H1 (cell line): Measurements from ENCODE around the gene MCM7. TPM values are rescaled to one million over a fixed set of nuclear protein-coding genes. Genes with fewer than 3 reads are reported as not detected.

ENCODE experiments used
- CBX5 ChIP-seq: fragments of 300-800, 300-1000 bp; sonication (generic); IDR thresholded peaks from 2 replicates; pipeline ENCODE4 v1.7.1; 2016; ENCODE audit warnings: antibody characterized with exemption, low read length, low read depth
- FOSL1 ChIP-seq: IDR thresholded peaks from 2 replicates; pipeline ENCODE4 v1.6.1; 2011; ENCODE audit warnings: mild to moderate bottlenecking, low read depth, low read length, moderate library complexity; ENCODE audit not compliant: insufficient read depth
- MAFK ChIP-seq: IDR thresholded peaks from 2 replicates; pipeline ENCODE4 v1.6.1; 2012; ENCODE audit warnings: low read depth, mild to moderate bottlenecking, improper control_type of control experiment, low read length
- NRF1 ChIP-seq: IDR thresholded peaks from 2 replicates; pipeline ENCODE4 v1.6.1; 2011; ENCODE audit warnings: mild to moderate bottlenecking, low read depth, low read length, improper control_type of control experiment
- PHF8 ChIP-seq: fragments of 200-600 bp; sonication (generic); conservative IDR thresholded peaks from 2 replicates; pipeline ENCODE4 v1.7.1; 2012; ENCODE audit warnings: low read depth, mild to moderate bottlenecking, inconsistent platforms, low read length, moderate library complexity
- SIN3A ChIP-seq, 2 experiments: IDR thresholded peaks in 1 of 2; conservative IDR thresholded peaks in 1 of 2; 2 replicates each; pipeline ENCODE4 v1.6.1; 2011 to 2012; ENCODE audit warnings: low read length in 2 of 2, improper control_type of control experiment in 1 of 2, low read depth in 1 of 2, mild to moderate bottlenecking in 1 of 2
- TAF7 ChIP-seq: optimal IDR thresholded peaks from 2 replicates; pipeline ENCODE3; 2011; ENCODE audit warnings: low read depth, mild to moderate bottlenecking, inconsistent platforms, low read length, moderate library complexity, borderline replicate concordance
- ZNF274 ChIP-seq: IDR thresholded peaks from 2 replicates; pipeline ENCODE4 v1.7.0; 2012; ENCODE audit warnings: low read length, borderline replicate concordance; ENCODE audit errors: extremely low read depth
- polyA plus RNA-seq, 7 experiments: library from polyadenylated mRNA; depleted of rRNA in 3 of 7; stranded (reverse) in 5 of 7; unstranded in 2 of 7; fragments of >200 nt in 5 of 7; fragments of 200-250 nt in 2 of 7; gene quantifications; 1 replicate in 5 of 7; 2 replicates in 1 of 7; 4 replicates in 1 of 7; pipeline versions ENCODE4 v1.2.1 to v1.2.3, GENCODE V29; 2011 to 2013; ENCODE audit warnings: missing spikeins in 2 of 7, mixed read lengths in 2 of 7
- total RNA-seq: library from RNA; stranded (reverse); fragmentation: NEBNext Ultra II Directional; extraction: Animal tissue kit (Norgen Biotek cat#: 25700); gene quantifications from 2 replicates; pipeline ENCODE4 v1.2.1, GENCODE V29; 2021
- TF ChIP-seq, protein P1 (sequence below): fragments of 300-600 bp; sonication (generic); IDR thresholded peaks from 2 replicates; pipeline ENCODE4 v1.7.1; 2012; ENCODE audit warnings: low read length, moderate library complexity, mild to moderate bottlenecking, inconsistent platforms; ENCODE audit not compliant: insufficient replicate concordance

Gene MCM7
- total and polyA plus RNA-seq, 2 of the 8 experiments (the other 6 are each of a cell fraction or from before 2014, with no cell fraction given): 313 to 344 TPM

DNA sequence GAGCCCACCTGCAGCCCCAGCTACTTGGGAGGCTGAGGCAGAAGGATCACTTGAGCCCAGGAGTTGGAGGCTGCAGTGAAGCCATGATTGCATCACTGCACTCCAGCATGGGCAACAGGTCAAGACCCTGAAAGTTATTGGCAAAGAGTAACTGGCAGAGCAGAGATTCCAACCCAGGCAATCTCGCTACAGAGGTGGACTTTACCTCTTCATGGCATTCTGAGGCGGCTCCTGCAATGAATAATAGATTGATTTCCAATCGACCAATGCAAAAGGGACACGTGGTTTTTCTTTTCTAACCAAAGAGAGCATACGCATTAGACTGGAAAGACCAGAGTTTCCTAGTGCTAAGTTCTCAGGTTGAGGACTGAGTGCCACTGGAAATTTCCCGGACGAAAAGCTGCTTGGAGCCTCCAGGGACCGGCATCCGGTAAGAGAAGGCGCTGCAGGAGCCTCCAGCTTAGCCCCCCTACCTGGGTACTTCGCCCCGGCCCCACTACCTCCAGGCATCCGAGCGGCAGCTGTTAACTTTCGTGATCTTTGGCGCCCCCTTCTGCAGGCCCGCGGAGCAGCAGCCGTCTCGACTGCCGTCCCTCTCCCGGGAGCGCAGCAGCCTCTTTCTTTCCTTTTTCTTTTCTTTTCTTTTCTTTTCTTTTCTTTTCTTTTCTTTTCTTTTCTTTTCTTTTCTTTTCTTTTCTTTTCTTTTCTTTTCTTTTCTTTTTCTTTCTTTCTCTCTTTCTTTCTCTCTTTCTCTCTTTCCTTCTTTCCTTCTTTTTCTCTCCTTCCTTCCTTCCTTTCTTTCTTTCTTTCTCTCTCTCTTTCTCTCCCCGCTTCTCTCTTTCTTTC is 29.6 kb upstream of the MCM7 start (continued):
- TF ChIP-seq, protein P1, sequence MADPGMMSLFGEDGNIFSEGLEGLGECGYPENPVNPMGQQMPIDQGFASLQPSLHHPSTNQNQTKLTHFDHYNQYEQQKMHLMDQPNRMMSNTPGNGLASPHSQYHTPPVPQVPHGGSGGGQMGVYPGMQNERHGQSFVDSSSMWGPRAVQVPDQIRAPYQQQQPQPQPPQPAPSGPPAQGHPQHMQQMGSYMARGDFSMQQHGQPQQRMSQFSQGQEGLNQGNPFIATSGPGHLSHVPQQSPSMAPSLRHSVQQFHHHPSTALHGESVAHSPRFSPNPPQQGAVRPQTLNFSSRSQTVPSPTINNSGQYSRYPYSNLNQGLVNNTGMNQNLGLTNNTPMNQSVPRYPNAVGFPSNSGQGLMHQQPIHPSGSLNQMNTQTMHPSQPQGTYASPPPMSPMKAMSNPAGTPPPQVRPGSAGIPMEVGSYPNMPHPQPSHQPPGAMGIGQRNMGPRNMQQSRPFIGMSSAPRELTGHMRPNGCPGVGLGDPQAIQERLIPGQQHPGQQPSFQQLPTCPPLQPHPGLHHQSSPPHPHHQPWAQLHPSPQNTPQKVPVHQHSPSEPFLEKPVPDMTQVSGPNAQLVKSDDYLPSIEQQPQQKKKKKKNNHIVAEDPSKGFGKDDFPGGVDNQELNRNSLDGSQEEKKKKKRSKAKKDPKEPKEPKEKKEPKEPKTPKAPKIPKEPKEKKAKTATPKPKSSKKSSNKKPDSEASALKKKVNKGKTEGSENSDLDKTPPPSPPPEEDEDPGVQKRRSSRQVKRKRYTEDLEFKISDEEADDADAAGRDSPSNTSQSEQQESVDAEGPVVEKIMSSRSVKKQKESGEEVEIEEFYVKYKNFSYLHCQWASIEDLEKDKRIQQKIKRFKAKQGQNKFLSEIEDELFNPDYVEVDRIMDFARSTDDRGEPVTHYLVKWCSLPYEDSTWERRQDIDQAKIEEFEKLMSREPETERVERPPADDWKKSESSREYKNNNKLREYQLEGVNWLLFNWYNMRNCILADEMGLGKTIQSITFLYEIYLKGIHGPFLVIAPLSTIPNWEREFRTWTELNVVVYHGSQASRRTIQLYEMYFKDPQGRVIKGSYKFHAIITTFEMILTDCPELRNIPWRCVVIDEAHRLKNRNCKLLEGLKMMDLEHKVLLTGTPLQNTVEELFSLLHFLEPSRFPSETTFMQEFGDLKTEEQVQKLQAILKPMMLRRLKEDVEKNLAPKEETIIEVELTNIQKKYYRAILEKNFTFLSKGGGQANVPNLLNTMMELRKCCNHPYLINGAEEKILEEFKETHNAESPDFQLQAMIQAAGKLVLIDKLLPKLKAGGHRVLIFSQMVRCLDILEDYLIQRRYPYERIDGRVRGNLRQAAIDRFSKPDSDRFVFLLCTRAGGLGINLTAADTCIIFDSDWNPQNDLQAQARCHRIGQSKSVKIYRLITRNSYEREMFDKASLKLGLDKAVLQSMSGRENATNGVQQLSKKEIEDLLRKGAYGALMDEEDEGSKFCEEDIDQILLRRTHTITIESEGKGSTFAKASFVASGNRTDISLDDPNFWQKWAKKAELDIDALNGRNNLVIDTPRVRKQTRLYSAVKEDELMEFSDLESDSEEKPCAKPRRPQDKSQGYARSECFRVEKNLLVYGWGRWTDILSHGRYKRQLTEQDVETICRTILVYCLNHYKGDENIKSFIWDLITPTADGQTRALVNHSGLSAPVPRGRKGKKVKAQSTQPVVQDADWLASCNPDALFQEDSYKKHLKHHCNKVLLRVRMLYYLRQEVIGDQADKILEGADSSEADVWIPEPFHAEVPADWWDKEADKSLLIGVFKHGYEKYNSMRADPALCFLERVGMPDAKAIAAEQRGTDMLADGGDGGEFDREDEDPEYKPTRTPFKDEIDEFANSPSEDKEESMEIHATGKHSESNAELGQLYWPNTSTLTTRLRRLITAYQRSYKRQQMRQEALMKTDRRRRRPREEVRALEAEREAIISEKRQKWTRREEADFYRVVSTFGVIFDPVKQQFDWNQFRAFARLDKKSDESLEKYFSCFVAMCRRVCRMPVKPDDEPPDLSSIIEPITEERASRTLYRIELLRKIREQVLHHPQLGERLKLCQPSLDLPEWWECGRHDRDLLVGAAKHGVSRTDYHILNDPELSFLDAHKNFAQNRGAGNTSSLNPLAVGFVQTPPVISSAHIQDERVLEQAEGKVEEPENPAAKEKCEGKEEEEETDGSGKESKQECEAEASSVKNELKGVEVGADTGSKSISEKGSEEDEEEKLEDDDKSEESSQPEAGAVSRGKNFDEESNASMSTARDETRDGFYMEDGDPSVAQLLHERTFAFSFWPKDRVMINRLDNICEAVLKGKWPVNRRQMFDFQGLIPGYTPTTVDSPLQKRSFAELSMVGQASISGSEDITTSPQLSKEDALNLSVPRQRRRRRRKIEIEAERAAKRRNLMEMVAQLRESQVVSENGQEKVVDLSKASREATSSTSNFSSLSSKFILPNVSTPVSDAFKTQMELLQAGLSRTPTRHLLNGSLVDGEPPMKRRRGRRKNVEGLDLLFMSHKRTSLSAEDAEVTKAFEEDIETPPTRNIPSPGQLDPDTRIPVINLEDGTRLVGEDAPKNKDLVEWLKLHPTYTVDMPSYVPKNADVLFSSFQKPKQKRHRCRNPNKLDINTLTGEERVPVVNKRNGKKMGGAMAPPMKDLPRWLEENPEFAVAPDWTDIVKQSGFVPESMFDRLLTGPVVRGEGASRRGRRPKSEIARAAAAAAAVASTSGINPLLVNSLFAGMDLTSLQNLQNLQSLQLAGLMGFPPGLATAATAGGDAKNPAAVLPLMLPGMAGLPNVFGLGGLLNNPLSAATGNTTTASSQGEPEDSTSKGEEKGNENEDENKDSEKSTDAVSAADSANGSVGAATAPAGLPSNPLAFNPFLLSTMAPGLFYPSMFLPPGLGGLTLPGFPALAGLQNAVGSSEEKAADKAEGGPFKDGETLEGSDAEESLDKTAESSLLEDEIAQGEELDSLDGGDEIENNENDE: no peak
- TF ChIP-seq MAFK (no peak), FOSL1 (no peak), SIN3A (conservative IDR thresholded peaks at IDR 0.05 in 1 of 2, IDR thresholded peaks at IDR 0.05 in 1 of 2; ENCODE audit: low read depth in 1 of 2, low read length in 2 of 2) (0 out of 4 replicates have a peak, but pooled peaks of 1 of the 2 experiments have one; percentile 31), NRF1 (no peak), ZNF274 (no peak), TAF7 (peak; percentile 26), CBX5 (no peak), PHF8 (no peak)
